Measurements from ENCODE around the gene GPC6.

Gene GPC6

DNA sequence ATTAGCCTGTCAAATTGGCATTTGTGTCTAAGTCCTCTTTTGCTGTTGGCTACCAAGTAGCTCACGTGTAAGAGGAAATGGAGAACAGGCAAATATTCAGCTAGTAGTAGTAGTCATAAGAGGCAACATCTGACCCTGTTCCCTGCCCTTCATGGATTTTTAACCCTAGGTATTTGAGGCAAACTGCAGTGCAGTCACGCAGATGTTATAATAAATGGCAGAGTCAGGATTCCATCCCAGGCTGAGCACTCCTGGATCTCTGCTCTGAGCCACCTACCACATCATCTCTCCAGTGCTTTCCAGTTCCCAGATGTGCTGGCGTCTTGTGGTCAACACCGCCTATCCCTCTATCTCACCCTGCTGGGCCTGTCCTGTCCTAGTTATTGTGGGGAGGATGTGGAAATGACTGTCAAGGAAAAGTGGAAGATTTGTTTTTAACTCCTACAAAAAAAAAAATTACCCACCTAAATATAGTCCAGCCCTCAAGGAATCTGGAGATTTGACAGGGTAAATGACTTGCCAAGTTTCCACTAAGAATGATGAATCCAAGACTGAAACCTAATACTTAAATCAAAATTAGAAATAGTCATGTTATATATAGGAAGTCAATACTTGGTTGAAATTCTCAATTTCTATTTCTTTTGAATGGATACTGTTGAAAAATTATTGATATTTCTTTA, 322.9 kb downstream of the GPC6 start:
- Histone ChIP-seq H3K36me3 (ENCODE audit: control insufficient read depth, insufficient read depth, low read length, severe bottlenecking) (no peaks in the 10 kb centered on the region), H3K27me3 (replicated peaks; ENCODE audit: control insufficient read depth, insufficient read depth, low read length) (no peaks in the 10 kb centered on the region), H3K4me3 (ENCODE audit: low read length) (no peak overlapping the region), H3K4me1 (ENCODE audit: control insufficient read depth, insufficient read depth, low read length) (no peaks in the 10 kb centered on the region), H3K9me3 (ENCODE audit: control insufficient read depth, low read length) (no peaks in the 10 kb centered on the region), H3K9ac (ENCODE audit: low read length) (no peak overlapping the region)
- no peak for DNase-seq (ENCODE audit: low read depth)

- Histone ChIP-seq H3K4me3 (ENCODE audit: low read length) (no peak overlapping the region), H3K4me1 (ENCODE audit: control insufficient read depth, insufficient read depth, low read length) (no peaks in the 10 kb centered on the region), H3K9ac (ENCODE audit: low read length) (no peak overlapping the region), H3K9me3 (ENCODE audit: control insufficient read depth, low read length) (no peaks in the 10 kb centered on the region), H3K27me3 (replicated peaks; ENCODE audit: control insufficient read depth, insufficient read depth, low read length) (no peaks in the 10 kb centered on the region), H3K36me3 (ENCODE audit: control insufficient read depth, insufficient read depth, low read length, severe bottlenecking) (no peaks in the 10 kb centered on the region)
- no peak for DNase-seq (ENCODE audit: low read depth)
Measured at GRCh38 chr13:93550236-93550635, 323.6 kb downstream of the GPC6 start.

DNA sequence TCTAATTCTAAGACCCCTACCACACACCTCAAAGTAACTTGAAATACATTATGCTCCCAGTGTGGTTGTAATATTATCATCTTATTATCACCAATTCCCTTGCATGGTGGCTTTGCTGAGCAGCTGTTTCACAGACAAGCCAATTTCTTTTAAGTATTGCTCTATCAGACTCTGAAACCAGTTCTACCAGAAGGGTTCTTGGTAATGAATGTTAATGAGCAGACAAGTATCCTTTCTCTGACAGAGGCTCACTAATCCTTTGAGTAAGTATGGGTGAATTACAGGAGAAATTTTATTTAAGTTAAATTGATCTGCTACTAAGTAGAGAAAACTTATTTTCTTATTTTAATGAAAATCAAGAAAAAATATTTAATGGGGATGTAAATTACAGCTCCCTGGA, 326.0 kb downstream of the GPC6 start:
- Histone ChIP-seq H3K4me3 (ENCODE audit: low read length) (no peak overlapping the region), H3K27me3 (replicated peaks; ENCODE audit: control insufficient read depth, insufficient read depth, low read length) (no peaks in the 10 kb centered on the region), H3K9me3 (ENCODE audit: control insufficient read depth, low read length) (no peaks in the 10 kb centered on the region), H3K36me3 (ENCODE audit: control insufficient read depth, insufficient read depth, low read length, severe bottlenecking) (no peaks in the 10 kb centered on the region), H3K4me1 (ENCODE audit: control insufficient read depth, insufficient read depth, low read length) (no peaks in the 10 kb centered on the region), H3K9ac (ENCODE audit: low read length) (no peak overlapping the region)
- no peak for DNase-seq (ENCODE audit: low read depth)

DNA sequence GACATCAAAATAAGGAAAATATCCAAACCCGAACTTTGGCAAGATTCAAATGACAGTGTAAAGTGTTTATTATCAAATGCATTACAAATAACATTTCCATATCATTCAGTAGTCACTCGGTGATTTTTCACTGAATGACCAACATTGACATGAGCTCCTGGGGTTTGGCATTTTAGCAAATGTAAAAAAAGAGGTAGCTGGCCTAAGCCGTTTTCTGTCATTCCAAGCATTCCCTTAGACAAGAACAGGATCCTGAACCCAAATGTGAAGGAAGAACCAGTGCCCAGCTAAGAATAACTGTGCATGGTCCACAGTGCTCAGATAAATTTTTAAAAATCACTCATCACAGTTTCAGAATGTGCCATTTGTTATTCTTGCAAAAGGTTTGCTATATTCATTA, 327.9 kb downstream of the GPC6 start:
- H3K9me3 ChIP-seq (ENCODE audit: control insufficient read depth, low read length): no peaks in the 10 kb centered on the region
- no peaks in the 10 kb centered on the region for H3K4me1 ChIP-seq (ENCODE audit: control insufficient read depth, insufficient read depth, low read length)
- H3K4me3 ChIP-seq (ENCODE audit: low read length): no peak overlapping the region

DNA sequence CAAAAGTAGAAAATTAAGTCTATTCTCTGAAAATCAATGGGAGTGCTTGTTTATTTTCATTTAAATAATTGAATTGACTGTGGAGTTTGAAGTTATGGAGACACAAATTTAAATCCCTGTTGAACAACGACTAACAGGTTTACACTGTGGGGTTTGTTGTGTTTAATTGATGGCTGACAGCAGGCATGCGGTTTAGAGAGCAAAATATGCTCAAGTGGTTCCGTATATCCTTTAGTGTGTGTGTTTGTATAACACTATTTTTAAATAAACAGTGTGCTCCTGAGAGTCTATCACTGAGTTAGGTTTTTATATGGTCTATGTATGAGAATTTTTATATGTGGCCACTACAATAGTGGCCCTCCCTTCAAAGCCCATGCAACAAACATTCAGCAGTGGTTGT, 332.0 kb downstream of the GPC6 start:
- Histone ChIP-seq H3K27me3 (replicated peaks; ENCODE audit: control insufficient read depth, insufficient read depth, low read length) (no peaks in the 10 kb centered on the region), H3K36me3 (ENCODE audit: control insufficient read depth, insufficient read depth, low read length, severe bottlenecking) (no peaks in the 10 kb centered on the region), H3K4me3 (ENCODE audit: low read length) (no peak overlapping the region), H3K4me1 (ENCODE audit: control insufficient read depth, insufficient read depth, low read length) (no peaks in the 10 kb centered on the region), H3K9ac (ENCODE audit: low read length) (no peak overlapping the region), H3K9me3 (ENCODE audit: control insufficient read depth, low read length) (no peaks in the 10 kb centered on the region)
- DNase-seq (ENCODE audit: low read depth): no peak

More for the DNA sequence above, 327.9 kb downstream of the GPC6 start:
- Histone ChIP-seq H3K36me3 (ENCODE audit: control insufficient read depth, insufficient read depth, low read length, severe bottlenecking) (no peaks in the 10 kb centered on the region), H3K27me3 (replicated peaks; ENCODE audit: control insufficient read depth, insufficient read depth, low read length) (no peaks in the 10 kb centered on the region), H3K9ac (ENCODE audit: low read length) (no peak overlapping the region)
- no peak for DNase-seq (ENCODE audit: low read depth)

DNA sequence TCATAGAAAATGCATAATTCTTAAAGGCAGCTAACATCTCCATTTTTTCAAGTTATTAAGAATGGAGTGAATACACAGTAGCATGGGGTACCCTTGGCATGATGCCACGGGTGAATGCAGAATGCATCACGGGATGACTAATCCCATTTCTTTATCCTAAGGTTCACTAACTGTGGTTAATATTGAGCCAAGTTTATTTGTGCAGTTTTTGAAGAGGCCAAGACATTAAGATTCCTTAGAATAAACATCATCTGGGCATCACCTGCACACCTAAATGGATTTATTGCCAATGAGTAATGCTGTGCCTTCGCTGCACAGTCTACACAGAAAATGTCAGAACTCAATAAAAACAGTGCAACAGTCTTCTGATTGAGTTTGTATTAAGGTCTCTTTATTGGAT, 333.1 kb downstream of the GPC6 start:
- no peaks in the 10 kb centered on the region for H3K27me3 ChIP-seq (replicated peaks; ENCODE audit: control insufficient read depth, insufficient read depth, low read length)

GRCh38 chr13:93561576-93562225, 335.1 kb downstream of the GPC6 start:
- Histone ChIP-seq H3K4me3 (ENCODE audit: low read length) (no peak overlapping the region), H3K4me1 (ENCODE audit: control insufficient read depth, insufficient read depth, low read length) (no peaks in the 10 kb centered on the region), H3K9me3 (ENCODE audit: control insufficient read depth, low read length) (no peaks in the 10 kb centered on the region), H3K9ac (ENCODE audit: low read length) (no peak overlapping the region), H3K36me3 (ENCODE audit: control insufficient read depth, insufficient read depth, low read length, severe bottlenecking) (no peaks in the 10 kb centered on the region), H3K27me3 (replicated peaks; ENCODE audit: control insufficient read depth, insufficient read depth, low read length) (no peaks in the 10 kb centered on the region)
- no peak for DNase-seq (ENCODE audit: low read depth)

More for the DNA sequence above, 333.1 kb downstream of the GPC6 start:
- Histone ChIP-seq H3K9ac (ENCODE audit: low read length) (no peak overlapping the region), H3K4me3 (ENCODE audit: low read length) (no peak overlapping the region), H3K4me1 (ENCODE audit: control insufficient read depth, insufficient read depth, low read length) (no peaks in the 10 kb centered on the region), H3K9me3 (ENCODE audit: control insufficient read depth, low read length) (no peaks in the 10 kb centered on the region), H3K36me3 (ENCODE audit: control insufficient read depth, insufficient read depth, low read length, severe bottlenecking) (no peaks in the 10 kb centered on the region)
- no peak for DNase-seq (ENCODE audit: low read depth)

- H3K9ac ChIP-seq (ENCODE audit: low read length): no peak overlapping the region
- H3K4me1 ChIP-seq (ENCODE audit: control insufficient read depth, insufficient read depth, low read length): no peaks in the 10 kb centered on the region
- no peak for DNase-seq (ENCODE audit: low read depth)
- no peaks in the 10 kb centered on the region for H3K36me3 ChIP-seq (ENCODE audit: control insufficient read depth, insufficient read depth, low read length, severe bottlenecking)
- H3K4me3 ChIP-seq (ENCODE audit: low read length): no peak overlapping the region
- H3K27me3 ChIP-seq (replicated peaks; ENCODE audit: control insufficient read depth, insufficient read depth, low read length): no peaks in the 10 kb centered on the region
- no peaks in the 10 kb centered on the region for H3K9me3 ChIP-seq (ENCODE audit: control insufficient read depth, low read length)
Measured at GRCh38 chr13:93562676-93563075, 336.1 kb downstream of the GPC6 start.

GRCh38 chr13:93577105-93577504, 350.5 kb downstream of the GPC6 start:
- Histone ChIP-seq H3K9me3 (ENCODE audit: control insufficient read depth, low read length) (no peaks in the 10 kb centered on the region), H3K9ac (ENCODE audit: low read length) (no peak overlapping the region), H3K36me3 (ENCODE audit: control insufficient read depth, insufficient read depth, low read length, severe bottlenecking) (no peaks in the 10 kb centered on the region), H3K4me1 (ENCODE audit: control insufficient read depth, insufficient read depth, low read length) (no peaks in the 10 kb centered on the region), H3K4me3 (ENCODE audit: low read length) (no peak overlapping the region), H3K27me3 (replicated peaks; ENCODE audit: control insufficient read depth, insufficient read depth, low read length) (no peaks in the 10 kb centered on the region)
- DNase-seq (ENCODE audit: low read depth): no peak

- H3K9ac ChIP-seq (ENCODE audit: low read length): no peak overlapping the region
- H3K27me3 ChIP-seq (replicated peaks; ENCODE audit: control insufficient read depth, insufficient read depth, low read length): no peaks in the 10 kb centered on the region
- no peak for DNase-seq (ENCODE audit: low read depth)
- H3K4me1 ChIP-seq (ENCODE audit: control insufficient read depth, insufficient read depth, low read length): no peaks in the 10 kb centered on the region
- no peak overlapping the region for H3K4me3 ChIP-seq (ENCODE audit: low read length)
- no peaks in the 10 kb centered on the region for H3K36me3 ChIP-seq (ENCODE audit: control insufficient read depth, insufficient read depth, low read length, severe bottlenecking)
- H3K9me3 ChIP-seq (ENCODE audit: control insufficient read depth, low read length): no peaks in the 10 kb centered on the region
Measured at GRCh38 chr13:93589788-93590187, 363.2 kb downstream of the GPC6 start.

DNA sequence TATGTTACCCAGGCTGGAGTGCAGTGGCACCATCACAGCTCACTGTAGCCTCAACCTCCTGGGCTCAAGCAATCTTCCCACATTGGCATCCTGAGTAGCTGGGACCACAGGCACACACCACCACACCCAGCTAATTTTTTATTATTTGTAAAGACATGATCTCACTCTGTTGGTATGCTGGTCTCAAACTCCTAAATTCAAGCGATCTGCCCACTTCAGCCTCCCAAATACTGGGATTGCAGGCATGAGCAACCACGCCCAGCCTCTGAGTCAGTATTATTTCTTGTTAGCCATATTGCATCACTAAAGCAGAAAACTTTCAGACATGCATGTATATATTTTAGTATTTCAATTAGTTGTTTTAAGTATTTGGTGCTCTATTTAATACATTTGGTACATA, 376.4 kb downstream of the GPC6 start:
- DNase-seq (ENCODE audit: low read depth): peak; percentile 92
- H3K9ac ChIP-seq (ENCODE audit: low read length): peak overlapping the region; percentile 18
- no peaks in the 10 kb centered on the region for H3K36me3 ChIP-seq (ENCODE audit: control insufficient read depth, insufficient read depth, low read length, severe bottlenecking)
- H3K9me3 ChIP-seq (ENCODE audit: control insufficient read depth, low read length): no peaks in the 10 kb centered on the region
- peaks cover 5% of the 10 kb centered on the region for H3K4me1 ChIP-seq (ENCODE audit: control insufficient read depth, insufficient read depth, low read length)
- H3K27me3 ChIP-seq (replicated peaks; ENCODE audit: control insufficient read depth, insufficient read depth, low read length): no peaks in the 10 kb centered on the region
- H3K4me3 ChIP-seq (ENCODE audit: low read length): no peak overlapping the region

DNA sequence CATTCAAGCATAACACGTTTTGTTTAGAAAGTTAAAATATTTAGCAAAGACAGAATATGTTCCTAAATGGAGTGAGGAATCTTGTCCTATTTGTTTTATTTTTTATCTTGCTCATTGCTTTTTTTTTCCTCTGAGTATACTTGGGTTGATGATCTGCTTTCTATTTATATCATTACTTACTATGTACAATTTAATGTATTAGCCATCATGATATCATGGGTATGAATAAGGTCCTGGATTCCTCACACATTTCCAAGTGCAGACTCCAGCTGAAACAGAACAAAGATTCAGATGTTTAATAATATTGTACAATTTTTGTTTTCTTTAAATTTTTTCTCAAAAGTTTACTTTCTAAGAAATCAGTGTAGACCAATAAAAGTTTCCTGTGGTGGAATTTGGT, 388.2 kb downstream of the GPC6 start:
- Histone ChIP-seq H3K36me3 (ENCODE audit: control insufficient read depth, insufficient read depth, low read length, severe bottlenecking) (no peaks in the 10 kb centered on the region), H3K4me3 (ENCODE audit: low read length) (no peak overlapping the region), H3K9ac (ENCODE audit: low read length) (no peak overlapping the region), H3K9me3 (ENCODE audit: control insufficient read depth, low read length) (no peaks in the 10 kb centered on the region), H3K4me1 (ENCODE audit: control insufficient read depth, insufficient read depth, low read length) (peaks cover 10% of the 10 kb centered on the region), H3K27me3 (replicated peaks; ENCODE audit: control insufficient read depth, insufficient read depth, low read length) (no peaks in the 10 kb centered on the region)
- no peak for DNase-seq (ENCODE audit: low read depth)

All from adipocyte (in vitro differentiated cells).